HG03135 (cell line): ENCODE measurements around the gene AHCYL2.
"Not testable (repeated sequence)": the region's sequence is repeated elsewhere in the genome, so short reads cannot be mapped to it uniquely, and the experiment has no call there.

Experiments used
- ATAC-seq: cut with Tn5 transposase; IDR thresholded peaks from one replicate; pipeline ENCODE4 v1.9.1; 2021; ENCODE audit warnings: mild to moderate bottlenecking, moderate library complexity; ENCODE audit not compliant: unreplicated experiment

The AHCYL2 gene

DNA sequence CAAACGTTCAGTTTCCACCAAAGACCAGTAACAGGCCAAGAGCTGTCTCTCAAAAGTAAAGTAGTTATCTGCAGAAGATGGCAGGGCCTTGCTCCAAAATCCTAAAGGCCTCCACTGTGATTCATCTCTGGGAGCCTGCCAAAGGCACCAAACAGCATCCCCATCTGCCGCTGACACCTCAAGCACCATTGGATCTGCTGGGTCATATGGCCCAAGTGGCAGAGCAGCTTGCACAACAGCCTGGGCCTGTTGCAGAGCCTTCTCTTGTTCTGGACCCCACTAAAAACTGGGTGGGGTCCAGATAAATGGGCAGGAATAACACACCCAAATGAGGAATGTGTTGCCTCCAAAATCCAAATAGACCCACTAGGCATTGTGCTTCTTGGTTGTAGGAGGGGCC, 222.1 kb downstream of the AHCYL2 start:
- ATAC-seq: not testable (repeated sequence)

GRCh38 chr7:129447445-129447844, 222.6 kb downstream of the AHCYL2 start:
- ATAC-seq: not testable (repeated sequence)

- not testable (repeated sequence) for ATAC-seq
Observed at GRCh38 chr7:129448608-129449007, 223.8 kb downstream of the AHCYL2 start.

DNA sequence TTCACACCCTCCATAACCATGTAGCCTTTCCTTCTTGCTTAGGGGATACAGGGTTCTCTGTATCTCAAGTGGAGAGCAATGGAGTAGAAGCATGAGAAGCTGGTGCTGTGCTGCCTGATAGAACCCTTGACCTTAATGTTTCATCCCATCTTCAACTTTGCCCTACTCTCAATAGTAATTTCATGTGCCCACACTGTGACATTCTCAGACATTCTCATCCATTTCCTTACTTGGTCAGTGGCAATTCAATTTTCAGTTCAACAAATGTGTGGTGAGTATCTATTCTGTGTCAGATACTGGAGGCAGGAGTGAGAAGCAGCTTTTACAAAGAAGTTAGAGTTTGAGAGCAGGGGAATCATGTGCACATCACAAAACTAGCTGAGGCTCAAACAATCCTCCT, 225.5 kb downstream of the AHCYL2 start:
- ATAC-seq: no peak

GRCh38 chr7:129452589-129453231, 227.9 kb downstream of the AHCYL2 start:
- ATAC-seq: no peak

DNA sequence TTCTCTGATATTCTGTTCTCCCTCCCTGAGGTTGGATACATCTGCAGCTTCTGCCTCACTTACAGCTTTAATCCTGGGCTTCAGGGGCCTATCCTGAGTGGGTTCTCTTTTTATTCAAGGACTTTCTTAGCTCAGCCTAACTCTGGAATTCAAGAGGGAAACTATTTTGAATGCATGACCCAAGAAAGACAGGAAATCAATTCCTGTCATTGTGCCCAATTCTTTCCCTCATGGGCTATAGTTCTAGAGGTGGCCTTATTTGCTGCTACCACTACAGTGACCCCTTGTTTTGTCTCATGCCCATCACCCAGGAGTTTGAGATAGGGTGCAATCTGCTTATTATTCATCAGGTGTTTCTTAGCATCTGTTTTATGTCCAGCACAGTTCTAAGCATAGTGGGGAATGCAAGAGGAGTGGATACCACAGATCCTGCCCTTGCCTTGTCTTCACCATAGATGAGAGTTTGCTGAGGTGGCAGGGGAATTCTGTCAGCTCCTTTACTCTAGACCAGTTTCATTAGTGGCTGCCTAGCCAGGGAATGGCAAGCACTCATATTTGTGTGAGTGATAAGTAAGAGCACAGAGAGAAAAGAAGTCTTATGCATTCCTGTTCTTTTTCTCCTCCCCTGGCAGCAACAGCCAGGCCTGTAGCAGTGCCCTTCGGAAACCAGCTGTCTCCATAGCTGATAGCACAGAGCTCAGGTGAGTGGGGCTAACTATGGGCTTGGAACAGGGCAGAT, 228.8 kb downstream of the AHCYL2 start:
- no peak for ATAC-seq

GRCh38 chr7:129454249-129454551, 229.4 kb downstream of the AHCYL2 start:
- no peak for ATAC-seq

DNA sequence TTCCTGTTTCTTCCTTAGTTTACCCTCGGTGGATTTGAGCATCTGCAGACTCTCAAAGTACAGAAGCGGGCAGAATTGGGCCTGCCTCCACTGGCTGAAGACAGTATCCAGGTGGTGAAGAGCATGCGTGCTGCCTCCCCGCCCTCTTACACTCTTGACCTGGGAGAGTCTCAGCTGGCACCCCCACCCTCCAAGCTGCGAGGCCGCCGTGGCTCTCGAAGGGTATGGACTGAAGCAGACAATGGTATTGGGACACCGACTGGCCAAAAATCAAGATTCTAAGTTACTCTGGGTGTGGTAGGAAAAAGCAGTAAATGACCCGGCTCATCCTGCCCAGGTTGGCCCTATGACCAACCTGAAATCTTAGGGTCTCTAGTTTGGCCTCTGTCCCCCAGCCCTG, 231.6 kb downstream of the AHCYL2 start:
- ATAC-seq: no peak

- no peak for ATAC-seq
Observed at GRCh38 chr7:129457101-129457500, 232.3 kb downstream of the AHCYL2 start.

GRCh38 chr7:129458171-129458570, 233.3 kb downstream of the AHCYL2 start:
- no peak for ATAC-seq

DNA sequence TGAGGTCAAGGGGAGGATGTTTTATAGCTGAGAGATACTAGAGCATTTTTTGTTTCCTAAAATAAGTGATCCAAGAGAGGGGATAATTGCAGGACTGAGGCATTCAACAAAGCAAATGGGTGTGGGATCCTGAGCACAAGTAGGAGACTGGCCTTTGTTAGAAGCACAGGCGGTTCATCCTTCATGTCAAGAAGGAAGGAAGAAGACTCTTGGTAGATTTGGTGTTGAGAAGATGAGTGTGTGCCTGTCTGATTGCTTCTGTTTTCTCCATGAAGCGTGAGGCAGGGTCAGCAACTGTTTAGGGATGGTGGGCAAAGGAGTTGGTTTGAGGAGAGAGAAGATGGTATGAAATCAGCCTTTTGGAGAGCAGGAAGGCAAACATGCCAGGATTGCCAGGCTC, 237.0 kb downstream of the AHCYL2 start:
- no peak for ATAC-seq

DNA sequence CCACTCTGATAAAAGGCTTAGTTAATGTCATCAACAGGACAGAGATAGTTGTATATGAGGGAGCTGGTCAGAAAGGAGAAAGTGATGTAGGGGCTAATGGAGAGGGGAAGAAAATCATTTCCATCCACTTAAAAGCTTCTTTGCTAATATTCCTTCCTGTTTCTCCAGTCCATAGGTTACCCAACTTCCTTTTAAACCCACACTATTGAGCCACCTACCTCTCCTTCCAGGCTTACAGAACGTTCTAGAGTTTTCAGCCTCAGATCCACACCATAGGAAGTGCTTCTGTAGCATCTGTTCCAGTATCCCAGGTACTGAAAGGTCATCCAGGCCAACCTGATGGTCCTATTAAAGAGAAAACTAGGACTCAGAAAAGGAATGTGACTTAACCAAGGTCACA, 237.6 kb downstream of the AHCYL2 start:
- no peak for ATAC-seq

DNA sequence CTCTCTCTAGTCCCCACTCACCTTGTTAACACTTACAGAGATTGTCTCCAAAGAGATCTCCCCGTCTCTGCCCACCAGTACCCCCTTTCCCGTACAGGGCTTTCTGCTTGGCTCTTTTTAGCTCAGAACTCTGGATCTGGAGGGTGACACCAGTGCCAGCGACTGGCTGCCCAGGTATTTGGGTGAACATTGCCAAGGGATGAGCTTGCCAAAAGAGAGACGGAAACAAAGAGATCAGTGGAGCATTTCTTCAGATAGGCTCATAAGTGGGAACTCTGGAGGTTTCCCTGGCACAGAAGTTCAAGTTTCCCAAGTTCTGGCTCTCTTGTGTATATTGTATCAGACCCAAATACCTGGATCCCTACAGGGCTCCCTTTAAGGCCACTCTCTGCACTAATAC, 239.4 kb downstream of the AHCYL2 start:
- no peak for ATAC-seq

DNA sequence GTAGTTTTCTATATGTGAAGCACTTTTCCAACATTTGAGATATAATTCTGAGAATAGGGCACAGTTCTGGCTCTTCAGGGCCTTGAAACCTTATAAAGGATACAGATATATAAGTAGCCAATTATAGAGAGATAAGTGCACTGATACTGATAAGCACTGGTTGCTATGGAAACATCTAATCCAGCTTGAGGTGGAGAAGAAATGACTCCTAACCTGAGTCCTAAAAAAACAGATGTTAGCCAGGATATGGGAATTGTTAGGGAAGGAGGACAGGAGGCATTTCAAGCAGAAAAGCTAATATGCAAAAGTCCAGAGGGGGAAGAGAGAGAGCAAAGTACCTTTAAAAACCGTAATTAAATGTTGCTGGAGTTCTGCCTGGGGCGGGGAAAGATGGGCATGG, 240.2 kb downstream of the AHCYL2 start:
- ATAC-seq: no peak

DNA sequence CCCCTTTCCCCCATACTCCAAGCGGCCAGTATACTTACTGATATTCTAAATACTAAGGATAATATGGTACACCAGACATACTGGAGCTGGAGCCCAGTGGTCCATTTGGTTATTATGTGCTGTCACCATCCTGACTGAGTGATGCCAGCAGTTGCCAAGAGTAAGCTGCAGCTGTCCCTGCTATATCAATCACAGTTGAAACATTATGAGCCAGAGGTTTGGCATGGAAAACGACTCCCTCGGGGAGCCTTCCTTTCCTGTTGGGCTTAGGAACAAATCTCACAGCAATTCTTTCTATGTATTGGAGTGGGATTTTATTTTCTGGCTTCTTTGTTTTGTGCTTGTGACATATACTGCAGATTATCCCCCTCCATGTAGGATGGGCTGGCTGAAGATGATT, 242.0 kb downstream of the AHCYL2 start:
- no peak for ATAC-seq

DNA sequence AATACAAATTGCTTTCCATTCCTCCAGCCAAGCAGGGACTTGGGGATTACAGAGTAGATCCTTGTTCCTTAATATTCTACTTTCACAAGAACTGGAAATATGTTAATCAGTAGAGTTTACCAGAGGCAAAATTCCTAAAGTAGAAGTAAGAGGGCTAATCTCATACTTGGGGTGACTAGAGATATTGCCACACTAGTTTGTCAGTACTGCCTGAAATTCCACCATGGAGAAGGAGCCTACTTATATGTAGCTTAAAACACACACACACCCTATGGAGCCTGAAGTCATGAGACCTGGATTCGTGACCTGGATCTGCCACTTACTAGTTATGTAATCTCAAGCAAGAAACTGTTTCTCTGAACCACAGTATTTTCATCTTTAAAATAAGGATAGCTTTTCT, 243.3 kb downstream of the AHCYL2 start:
- no peak for ATAC-seq

GRCh38 chr7:129468547-129468946, 243.7 kb downstream of the AHCYL2 start:
- no peak for ATAC-seq

DNA sequence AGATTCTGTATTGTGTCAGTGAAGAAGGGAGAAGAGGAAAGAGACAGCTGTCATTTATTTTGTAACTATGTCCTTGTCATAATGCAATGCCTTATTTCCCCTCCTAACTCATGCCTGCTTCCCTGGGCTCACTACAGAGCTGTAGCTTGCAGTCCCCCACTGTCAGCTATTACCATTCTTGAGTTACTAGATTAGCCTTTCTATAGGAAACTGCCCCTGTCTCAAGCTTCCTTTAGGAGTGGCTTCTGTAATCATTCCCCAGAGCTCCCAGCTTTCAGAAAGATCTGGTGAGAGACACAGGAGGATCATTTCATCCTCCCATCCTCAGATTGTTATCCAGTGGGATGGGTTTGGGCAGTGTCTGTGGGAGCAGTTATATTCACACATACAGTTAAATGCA, 245.1 kb downstream of the AHCYL2 start:
- ATAC-seq: no peak

DNA sequence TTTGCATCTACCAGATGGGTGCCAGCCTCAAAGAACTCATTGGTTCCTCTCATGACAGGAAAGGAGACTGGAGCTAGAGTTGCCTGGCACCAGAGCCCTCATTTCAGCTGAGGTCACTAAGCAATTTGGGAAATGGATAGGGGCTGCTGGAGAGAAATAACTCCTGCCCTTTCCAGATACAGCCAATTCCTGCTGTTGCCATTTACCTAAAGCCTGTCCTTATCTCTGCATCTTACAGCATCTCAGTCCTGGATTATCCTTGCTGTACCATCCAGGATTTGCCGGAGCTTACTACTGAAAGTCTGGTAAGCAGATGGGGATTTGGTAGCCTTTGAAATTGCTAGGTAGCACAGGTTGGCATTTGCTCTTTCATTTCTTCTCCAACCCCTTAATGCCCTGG, 245.6 kb downstream of the AHCYL2 start:
- ATAC-seq: no peak

DNA sequence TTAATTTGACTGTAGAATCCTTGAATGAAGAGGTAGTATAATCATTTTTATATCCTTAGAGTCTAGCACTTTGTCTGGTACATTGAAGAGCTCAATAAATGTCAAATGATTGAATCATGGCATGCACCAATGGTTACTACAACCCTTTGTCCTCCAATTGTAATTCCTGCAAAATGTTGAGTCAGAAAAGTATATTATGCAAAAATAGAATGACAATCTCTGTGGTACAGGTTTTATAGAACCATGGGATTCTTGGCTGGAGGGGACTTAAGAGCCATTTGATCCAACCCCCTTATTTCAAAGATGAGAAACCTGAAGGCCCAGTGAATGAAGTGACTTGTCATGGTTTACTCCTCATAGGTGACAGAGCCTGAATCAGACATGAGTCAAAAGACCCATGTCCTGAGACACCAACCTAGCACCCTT, 246.6 kb downstream of the AHCYL2 start:
- no peak for ATAC-seq

GRCh38 chr7:129475931-129476330, 251.1 kb downstream of the AHCYL2 start:
- ATAC-seq: not testable (repeated sequence)

- not testable (repeated sequence) for ATAC-seq
Observed at GRCh38 chr7:129476398-129476797, 251.6 kb downstream of the AHCYL2 start.
